Hepatocyte (in vitro differentiated cells): ENCODE data around the gene TUBGCP3.

Source experiments
- CTCF ChIP-seq: fragments of 200-600 bp; sonication (generic); IDR thresholded peaks from 2 replicates; pipeline ENCODE4 v1.5.1; 2016; ENCODE audit warnings: antibody characterized with exemption, mild to moderate bottlenecking; ENCODE audit not compliant: poor library complexity
- EZH2 ChIP-seq: fragments of 200-600 bp; sonication (generic); IDR thresholded peaks from 2 replicates; pipeline ENCODE4 v1.6.1; 2016; ENCODE audit warnings: antibody characterized with exemption, mild to moderate bottlenecking, borderline replicate concordance

- no peak for TF ChIP-seq CTCF
- no peak for TF ChIP-seq EZH2
Measured at GRCh38 chr13:112438515-112438914, 149.4 kb downstream of the TUBGCP3 start.
